ENCODE data around the gene FBN1.

FBN1 gene

DNA sequence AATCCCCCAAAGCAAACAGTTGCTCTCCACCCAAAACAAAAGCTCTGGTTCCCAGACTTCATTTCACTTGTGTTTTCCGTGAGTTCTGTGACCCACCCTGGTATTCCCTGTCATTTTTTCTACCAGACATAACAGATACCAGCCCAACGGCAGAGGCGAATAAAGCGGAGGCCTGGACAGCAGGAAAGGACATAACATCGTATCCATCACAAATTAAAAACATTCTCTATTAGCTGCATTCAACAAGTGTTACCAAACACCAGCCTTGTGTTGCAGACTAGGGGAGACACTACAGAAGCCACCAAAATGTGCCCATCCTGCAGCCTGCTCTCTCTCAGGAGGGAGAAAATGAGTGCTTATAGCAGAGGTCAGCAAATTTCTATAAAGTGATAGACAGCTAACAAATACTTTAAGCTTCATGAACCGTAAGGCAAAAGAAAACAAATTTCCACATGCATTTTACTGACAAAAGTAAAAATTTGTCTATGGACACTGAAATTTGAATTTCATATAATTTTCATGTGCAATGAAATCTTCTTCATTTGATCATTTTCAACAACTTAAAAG, 7.1 kb upstream of the FBN1 start:
- DNase-seq (ENCODE audit: low read depth in 2 of 2), result no peak

DNA sequence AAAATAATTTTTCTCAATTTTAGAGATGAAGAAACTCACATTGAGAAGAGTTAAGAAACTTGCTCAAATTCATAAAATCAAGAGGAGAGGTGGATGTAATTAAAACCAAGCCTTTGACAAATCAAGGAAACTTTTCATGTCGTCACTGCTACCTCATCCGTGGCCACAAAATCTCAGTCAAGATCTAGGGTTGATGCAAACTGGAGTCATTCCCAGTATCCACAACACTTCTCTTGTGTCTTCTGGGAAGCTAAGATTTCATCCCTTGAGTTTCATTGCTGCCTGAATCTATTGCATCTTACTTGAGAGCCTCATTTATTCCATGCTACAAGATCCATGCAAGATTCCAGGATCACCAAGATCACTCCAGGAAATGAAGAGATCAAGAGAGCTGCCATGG, 5.4 kb upstream of the FBN1 start:
- DNase-seq (ENCODE audit: low read depth in 2 of 2), result no peak

DNA sequence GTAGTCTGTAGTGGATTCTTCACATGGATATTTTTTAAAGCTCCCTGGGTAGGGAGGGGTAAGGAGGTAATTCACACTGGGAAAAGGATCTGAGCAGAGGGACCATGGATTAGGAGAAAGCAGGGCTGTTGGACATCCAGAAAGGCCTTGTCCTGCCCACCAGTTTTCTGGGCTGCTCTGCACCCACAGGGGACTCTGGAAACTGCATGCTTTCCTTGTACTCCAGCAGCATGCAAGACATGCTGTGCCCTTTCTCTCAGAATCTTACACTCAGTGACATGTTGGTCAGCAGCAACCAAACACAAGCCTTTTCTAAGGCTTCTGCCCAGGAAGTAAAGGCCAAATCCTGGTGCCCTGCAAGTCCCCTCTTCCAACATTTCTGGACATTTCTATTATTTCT, 2.5 kb upstream of the FBN1 start:
- no peak for DNase-seq (ENCODE audit: low read depth in 2 of 2)

DNA sequence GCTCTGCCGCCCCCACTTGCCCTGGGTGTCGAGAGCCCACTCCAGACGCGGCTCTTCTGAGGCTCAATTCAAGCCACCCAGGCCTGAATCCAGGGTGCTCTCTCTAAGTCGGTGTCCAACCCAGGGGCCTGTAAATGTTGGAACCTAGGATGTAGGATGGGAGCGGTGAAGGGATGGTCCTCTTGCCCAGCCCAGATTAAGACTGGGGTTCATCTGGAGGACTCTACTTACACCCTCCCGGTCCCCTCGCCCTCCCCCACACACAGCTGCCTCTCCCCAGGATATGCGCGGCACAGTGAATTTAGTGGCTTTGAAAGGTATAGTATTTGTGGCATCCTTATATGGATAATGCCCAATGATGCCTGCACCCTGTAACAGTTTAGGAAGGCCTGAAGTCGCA, 822 bp upstream of the FBN1 start:
- DNase-seq (ENCODE audit: low read depth in 2 of 2), result no peak

DNA sequence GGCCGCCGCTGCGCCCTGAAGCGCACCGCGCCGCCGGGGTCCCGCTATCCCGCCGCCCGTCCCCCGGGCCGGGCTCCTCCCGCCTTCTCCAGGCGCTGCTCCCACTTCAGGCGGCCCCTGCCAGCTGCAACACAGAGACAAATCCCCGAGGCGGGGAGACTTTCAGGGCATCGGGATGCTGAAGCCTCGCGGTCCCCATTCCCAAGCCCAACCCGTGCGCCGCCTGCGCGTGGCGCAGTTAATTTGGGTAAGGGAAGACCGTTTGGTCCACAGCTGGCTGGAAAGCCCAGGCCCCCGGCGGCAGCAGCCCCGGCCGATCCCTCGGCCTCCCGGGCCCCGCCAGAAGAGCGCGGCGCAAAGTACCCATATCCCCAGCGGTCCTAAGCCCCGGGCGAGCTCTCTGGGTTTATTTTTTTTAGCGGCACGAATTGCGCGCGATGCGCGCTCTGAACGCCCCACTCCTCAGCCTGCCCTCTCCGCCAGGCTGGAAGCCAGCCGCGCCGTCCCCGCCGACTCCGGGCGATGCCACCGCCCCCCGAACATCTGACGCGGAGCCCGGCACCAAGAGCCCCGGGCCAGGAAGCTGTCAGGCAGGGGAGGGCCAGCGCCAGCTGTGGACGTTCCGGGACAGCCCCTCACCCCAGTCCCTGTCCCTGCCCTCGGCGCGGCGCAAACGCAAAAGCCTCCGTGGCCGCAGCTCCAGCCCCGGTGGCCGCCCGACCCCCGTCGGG, 517 bp downstream of the FBN1 start:
- DNase-seq (ENCODE audit: low read depth in 2 of 2), result no peak

DNA sequence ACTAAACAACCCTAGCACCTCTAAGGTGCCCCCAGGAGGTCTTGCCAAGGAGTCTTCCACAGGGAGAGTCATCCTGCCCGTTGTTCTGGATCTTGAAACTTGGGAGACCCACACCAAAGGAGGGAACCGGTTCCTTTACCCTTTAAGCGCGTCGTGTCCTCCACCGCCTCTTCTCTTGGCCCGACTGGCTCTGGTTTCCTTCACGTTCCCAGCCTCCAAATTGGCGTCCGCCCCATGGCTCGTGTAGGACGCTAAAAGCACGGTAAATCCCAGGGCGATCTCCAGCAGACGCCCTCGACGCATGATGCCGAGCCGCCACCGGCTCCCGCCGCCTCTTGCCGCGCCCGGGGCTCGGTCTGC, 1.1 kb downstream of the FBN1 start:
- no peak for DNase-seq (ENCODE audit: low read depth in 2 of 2)

DNA sequence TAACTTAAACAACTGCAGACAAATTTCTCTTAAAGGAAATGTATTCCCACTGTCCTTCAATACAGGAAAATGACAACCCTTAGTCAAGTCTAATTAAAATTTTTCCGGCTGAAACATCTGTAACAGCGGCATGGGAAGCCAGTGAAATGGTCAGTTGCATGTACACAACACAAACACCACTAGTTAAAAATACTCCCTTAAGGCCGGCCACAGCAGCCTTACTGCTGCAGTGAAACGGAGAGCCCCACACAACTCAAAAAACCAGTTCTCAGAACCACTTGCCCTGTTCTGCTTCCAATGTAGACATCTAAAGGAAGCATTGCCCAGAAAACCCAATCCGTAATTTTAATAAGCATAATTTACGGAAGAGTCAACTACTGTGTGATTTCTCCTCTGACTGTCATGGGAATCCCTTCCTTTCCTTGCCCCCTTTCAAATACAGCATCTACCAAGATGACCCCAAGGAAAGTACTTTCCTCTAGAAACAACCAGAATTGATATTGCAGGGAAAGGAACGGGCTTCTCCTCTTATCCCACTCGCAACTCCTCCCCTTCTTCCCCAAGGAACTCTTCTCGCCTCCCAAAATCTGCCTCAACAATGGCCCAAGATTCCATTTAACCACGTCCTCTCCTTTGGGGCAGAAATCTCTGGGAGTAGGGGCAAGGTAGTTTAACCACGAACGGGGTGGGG, 1.6 kb downstream of the FBN1 start:
- DNase-seq (ENCODE audit: low read depth in 2 of 2), result no peak

DNA sequence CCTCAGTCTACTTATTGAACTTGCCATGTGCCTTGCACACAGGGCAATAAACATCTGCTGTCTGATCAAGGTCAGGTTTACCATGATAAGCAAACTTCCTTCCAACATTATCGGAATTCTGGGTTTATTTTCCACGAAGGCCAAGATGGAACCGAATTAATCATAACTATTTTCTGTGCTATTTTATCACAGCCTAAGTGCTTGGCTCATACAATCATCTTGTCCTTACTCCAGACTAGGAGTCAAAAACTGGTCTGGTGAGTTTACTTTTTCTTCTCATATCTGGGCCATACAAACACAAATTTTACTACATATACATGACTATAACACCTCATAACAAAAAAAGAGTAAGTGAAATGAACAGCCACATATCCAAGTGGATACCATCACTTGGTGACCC, 2.3 kb downstream of the FBN1 start:
- no peak for DNase-seq (ENCODE audit: low read depth in 2 of 2)

DNA sequence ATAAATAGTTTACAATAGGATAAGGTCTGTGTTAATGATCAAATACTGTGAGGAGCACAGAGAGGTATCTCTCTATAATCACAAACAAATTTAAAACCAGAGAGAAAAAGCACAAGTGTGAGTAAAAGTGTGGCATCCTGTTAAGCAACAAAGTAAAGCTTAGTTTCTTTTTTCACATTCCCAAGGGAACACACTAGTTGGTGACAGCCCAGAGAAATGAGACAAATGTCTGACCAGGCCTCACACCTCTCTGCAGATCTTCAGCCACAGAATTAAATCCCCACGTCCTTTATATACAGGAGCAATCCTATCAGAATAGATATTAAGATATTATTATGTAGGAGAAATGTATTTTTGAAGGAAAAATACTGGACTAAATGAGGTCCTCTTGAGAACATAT, 2.7 kb downstream of the FBN1 start:
- DNase-seq (ENCODE audit: low read depth in 2 of 2), result no peak

DNA sequence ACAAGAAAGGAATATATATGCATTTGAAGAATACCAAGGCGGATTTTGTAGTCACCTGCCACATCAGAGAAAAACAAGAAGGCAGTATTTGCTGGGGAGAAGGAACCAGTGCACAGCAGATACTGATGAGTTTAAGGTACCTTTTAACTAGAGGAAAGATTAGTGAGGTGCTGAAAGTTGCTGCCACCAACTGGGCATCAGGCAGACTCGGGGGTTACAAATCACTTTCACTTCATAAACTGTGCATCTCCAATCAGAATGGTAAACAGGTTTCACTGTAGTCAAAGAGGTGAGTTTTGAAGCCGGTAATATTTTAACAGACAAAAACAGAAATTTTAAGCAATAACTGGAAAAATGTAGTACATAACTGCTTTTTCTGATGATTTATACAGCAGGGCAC, 4.1 kb downstream of the FBN1 start:
- DNase-seq (ENCODE audit: low read depth in 2 of 2), result no peak

DNA sequence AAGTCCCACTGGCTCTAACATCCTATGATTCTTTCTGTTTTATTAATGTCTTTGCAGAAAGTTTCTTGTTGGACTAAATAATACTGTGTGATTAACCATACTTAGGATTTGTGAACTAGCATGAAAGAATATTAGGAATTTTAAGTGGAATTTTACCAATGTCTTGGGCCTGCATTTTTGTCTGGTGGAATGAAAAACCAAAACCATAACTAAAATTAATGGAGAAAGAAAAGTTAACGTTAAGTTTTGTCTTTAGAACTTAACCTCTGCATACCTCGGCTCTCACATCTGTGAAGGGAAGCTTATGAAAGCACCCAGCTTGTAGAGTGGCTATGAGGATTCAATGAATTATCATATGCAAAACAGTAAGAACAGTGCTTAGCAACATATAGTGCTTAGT, 6.5 kb downstream of the FBN1 start:
- no peak for DNase-seq (ENCODE audit: low read depth in 2 of 2)

DNA sequence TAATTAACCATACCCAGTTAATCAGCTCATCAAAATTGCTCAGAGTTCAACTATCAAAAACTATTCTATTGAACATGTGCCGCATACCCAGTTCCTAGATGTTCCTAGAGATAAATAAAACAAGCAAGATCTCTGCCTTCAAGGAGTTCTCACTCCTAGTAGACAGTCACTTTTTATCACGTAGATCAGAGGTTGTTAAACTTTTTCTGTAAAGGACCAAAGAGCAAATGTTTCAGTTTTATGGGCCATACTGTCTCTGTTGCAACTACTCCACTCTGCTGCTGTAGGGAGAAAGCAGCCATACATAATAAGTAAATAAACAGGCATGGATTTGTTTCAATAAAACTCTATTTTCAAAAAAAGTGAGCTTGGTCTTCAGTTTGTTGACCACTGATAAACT, 7.9 kb downstream of the FBN1 start:
- no peak for DNase-seq (ENCODE audit: low read depth in 2 of 2)

DNA sequence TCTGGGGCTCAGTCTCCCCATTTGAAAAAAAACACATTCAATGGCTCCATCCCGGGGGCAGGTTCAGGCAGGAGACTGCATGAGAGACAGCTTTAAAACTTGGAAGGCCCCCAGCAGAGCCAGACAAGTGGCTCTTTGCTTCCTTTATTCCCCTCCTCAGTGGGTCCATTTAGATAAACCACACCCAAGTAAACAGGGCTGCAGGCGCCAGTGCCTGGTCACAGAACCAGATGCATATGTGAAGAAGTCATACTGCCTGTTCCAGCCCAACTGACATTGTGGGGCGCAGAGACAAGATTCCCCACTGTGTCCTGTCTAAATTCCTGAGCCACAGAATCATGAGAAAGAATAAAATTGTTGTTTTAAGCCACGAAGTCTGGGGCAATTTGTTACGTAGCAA, 9.0 kb downstream of the FBN1 start:
- DNase-seq (ENCODE audit: low read depth in 2 of 2), result no peak

DNA sequence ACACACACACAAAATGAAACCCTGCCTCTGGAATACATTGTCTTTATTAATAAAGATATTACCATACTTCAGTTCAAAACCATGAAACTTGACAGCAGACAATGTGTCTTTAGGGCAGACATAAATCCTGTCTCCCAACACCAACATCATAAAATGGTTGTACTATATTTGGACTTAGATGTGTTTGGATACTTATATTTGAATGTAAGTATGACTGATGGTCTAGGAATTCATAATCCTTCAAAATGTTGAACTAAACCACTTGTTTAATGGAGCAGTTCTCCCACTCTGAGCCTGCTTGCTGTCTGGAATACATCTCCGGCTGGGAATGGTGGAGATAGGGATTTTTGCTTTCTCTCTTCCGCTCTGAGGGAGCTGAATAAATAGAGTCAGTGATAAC, 10.6 kb downstream of the FBN1 start:
- DNase-seq (ENCODE audit: low read depth in 2 of 2), result no peak

DNA sequence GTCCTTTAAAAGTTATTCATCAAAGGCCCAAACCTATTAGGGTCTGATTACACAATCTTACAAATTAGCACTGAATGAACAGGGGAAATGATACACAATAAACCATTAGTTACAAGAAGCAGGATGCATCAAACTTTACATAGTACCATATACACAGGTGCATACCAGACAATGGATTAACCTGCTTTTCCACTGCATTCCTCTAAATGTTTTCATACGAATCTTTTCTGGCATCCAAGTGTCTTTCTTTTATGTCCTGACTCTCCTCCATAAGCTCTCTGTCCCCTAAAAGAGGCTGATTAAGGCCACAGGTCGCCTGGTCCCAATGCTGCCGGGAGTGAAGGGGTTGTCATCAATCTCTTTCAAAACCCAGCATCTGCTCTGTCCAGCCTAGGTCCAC, 11.4 kb downstream of the FBN1 start:
- DNase-seq (ENCODE audit: low read depth in 2 of 2), result no peak

DNA sequence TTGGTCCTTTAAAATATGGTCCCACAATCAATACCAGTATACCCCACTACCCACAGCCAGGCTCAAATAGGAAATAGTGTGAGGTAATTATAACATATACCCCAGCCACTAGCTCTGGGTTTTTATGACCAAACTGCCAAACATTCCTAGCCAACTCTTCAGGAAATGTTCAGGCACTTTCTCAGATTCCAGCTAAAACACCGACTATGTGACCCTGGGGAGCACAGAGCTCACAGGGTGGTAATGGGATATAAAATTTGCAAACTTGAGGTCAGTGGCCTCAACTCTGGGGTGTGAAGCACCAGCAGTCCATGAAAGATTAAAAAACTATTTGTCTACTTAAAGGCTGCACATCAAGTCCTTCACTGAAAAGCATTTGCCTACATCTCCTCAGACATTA, 12.9 kb downstream of the FBN1 start:
- no peak for DNase-seq (ENCODE audit: low read depth in 2 of 2)

DNA sequence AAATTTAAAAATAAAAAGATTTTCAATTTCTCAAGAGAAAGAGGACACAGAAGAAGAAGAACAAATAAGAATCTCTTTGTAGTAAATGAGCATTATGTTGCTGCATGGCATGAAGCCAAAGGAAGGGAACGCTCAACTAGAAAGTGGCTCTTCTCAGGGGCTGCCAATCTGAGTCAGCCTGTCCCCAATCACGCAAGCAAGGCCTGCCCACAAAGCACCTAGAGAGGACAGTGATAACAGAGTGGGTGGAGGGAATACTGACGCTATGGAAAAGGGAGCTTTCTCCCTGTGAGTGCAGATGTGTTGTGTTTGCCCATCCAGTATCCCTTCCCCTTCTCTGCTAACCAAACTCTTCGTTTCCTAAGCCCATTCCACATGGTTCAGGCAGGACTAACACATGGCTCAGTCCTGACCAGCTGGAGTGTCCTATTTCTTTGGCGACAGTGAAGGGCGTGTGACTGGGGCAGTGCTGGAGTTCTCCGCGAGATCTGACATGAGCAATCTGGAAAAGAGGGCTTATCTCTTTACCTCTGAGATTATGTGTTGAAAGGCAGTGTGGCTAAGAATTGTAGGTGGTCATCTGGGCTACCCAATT, 14.2 kb downstream of the FBN1 start:
- DNase-seq (ENCODE audit: low read depth in 2 of 2), result no peak

DNA sequence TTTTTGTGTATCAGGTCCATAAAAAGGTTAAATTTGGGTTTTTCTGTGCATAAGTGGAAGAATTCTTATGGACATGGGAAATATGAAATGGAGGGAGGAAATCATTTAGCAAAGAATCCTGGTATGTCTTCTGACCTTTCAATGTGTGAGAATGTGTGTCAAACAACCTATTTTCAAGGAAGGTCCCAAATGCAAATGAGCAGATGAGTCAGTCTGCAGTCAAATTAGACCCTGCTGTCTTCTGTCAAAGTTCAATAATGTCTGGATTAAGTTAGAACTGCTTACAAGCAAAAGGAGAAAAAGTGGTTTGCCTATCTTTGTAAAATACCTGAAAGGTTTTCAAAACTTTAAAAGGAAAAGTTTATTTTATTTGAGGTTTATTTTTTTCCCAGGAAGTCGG, 15.3 kb downstream of the FBN1 start:
- DNase-seq (ENCODE audit: low read depth in 2 of 2), result no peak

DNA sequence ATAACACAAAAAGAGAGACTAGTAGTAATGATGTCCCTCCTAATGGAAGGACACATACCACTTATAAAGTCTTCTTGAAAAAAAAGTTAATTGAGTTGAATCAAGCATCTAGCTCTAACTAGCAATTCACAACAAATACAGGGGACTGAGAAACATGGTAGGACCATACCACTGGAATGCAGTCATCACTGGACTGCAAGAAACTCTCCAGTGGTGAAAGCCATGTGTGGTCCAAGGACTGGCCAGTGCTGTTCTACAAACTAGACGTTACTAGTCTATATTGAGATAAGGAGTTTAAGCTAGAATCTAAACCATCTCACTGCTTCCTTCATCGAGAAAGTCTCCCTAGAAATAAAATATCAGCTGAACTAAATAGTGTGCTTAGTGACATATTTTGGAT, 16.7 kb downstream of the FBN1 start:
- no peak for DNase-seq (ENCODE audit: low read depth in 2 of 2)

DNA sequence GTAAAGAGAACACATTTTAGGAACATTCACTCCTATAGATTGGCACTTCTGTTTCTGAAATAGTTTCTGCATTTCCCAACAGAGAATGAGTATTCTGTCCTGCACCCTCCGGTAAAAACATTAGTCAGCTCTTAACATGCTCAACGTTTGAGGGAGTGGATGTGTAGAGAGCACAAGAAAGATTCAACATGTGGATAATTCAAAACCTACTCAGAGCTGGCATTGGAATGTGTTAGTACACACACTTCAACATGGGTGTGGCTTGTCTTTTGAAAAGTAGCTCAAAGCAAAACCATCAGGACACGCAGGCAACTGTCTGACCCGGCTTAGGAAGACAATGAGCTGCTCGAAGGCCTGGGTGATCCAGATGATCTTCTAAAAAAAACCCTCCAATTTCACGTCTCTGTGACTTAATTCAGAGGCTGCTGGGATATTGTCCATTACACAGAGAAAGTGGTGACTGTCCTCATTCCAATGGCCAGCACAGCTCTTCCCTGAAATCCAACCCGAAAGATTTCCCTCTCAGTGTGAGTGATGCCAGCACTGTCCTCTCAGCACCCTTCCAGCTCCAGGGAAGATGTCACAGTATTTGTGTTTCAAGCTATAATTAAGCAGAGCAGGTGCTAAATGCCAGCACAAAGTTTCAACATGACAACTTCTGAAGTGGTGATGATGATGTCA, 18.1 kb downstream of the FBN1 start:
- DNase-seq (ENCODE audit: low read depth in 2 of 2), result no peak

DNA sequence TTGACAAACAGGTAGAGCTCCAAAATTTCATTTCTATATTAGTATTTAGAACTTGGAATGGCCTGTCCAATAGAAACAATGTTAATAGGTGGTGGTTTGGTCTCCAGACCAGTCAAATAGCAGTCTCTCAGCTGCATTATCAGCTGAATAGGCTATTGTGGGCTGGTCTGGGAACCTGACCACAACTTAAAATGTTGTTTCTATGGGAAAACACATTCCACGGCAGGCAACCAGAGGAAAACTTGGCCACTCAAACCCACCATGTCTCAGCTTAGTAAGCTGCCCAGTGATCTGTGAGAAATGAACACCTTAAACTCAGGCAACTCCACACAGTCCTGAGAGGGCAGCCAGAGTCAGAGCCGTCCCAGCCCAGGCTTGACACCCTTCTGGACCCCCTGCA, 20.4 kb downstream of the FBN1 start:
- DNase-seq (ENCODE audit: low read depth in 2 of 2), result no peak

DNA sequence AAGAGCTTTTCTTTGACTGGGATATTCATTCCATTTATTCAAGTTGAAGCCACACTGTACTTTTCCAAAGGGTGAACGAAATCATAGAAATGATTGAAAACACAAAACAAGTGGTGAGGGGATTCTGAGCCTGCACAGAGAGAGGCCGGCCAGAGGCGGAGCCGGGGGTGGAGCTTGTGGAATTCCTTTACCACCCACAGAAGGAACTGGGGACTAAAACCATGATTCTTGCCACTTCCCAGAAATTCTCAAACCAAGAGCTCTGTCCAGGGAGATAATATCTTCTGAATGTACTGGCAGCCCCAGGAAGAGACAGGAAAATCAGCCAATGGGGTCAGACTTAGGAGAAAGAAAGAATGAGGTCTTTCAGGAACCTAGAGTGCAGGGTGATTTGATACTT, 20.8 kb downstream of the FBN1 start:
- DNase-seq (ENCODE audit: low read depth in 2 of 2), result no peak

DNA sequence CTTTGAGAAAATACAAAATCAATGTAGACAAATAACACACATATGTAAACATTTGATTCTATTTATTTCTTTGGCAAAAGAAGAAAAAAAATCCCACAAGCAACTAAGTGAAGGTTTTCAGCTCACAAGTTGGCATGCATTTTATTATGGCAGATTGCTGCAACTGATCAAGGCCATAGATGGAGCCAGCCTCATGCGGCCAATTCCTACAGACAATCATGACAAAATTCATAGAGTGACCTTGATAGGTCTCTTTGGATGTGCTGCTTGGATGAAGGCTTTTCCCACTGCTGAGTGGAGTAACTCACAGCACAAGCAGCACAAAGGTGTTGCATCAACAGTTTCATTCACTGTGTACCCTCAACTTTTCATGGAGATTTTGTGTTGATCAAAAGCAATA, 22.1 kb downstream of the FBN1 start:
- no peak for DNase-seq (ENCODE audit: low read depth in 2 of 2)

All from stimulated activated CD8-positive, alpha-beta memory T cell treated with anti-CD3 and anti-CD28 coated beads, Interleukin-15, amount 100 ng/mL, for 48 hours (primary cell).